ENCODE data around the gene EYA3. TPM values are rescaled to one million over a fixed set of nuclear protein-coding genes. Genes with fewer than 3 reads are reported as not detected.

The EYA3 gene
- total and polyA plus RNA-seq, 2 of the 8 experiments (the other 6 are each of a cell fraction or from before 2014, with no cell fraction given), result 15.0 to 33.9 TPM

DNA sequence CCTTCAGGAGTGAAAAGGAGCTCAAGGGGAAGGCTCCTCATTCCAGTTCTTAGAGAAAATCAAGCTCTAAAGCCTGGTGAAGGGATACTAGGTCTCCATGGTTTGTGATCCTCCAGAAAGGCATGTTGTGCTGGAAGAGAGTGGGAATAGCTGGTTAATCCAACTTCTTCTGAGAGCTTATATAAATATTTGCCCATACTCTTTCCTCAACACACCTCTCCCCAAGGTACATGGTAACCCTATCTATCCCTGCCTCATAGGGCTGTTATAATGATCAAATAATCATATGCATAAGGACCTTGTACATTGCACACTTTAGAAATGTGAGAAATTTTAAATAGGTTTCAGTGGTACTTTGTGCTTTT is 114.0 kb downstream of the EYA3 start:
- Histone ChIP-seq H3K4me2 (ENCODE audit: insufficient read depth in 1 of 2, low read depth in 2 of 2, low read length in 2 of 2) (no peak overlapping the region), H3K27ac (ENCODE audit: low read depth, low read length) (no peak overlapping the region), H2AFZ (ENCODE audit: low read length) (no peak overlapping the region), H3K9ac (replicated peaks in 1 of 4; ENCODE audit: extremely low read depth in 1 of 4, low read depth in 3 of 4, low read length in 3 of 4) (no peak overlapping the region), H2BK15ac (ENCODE audit: low read length) (no peak overlapping the region), H2BK12ac (ENCODE audit: low read depth, low read length) (no peak overlapping the region), H2BK5ac (ENCODE audit: low read depth, low read length) (no peak overlapping the region), H2BK120ac (replicated peaks; ENCODE audit: low read depth, low read length) (no peak overlapping the region), H3K4ac (replicated peaks; ENCODE audit: insufficient read length, low read depth, low read length) (no peak overlapping the region), H3K18ac (ENCODE audit: extremely low read depth, low read length) (no peak overlapping the region), H3K79me2 (ENCODE audit: control insufficient read depth in 1 of 2, insufficient read depth in 2 of 2, low read length in 2 of 2) (no peaks in the 10 kb centered on the region), H4K20me1 (replicated peaks in 1 of 2; ENCODE audit: control insufficient read depth in 1 of 2, insufficient read depth in 2 of 2, low read length in 2 of 2) (no peaks in the 10 kb centered on the region), H3K36me3 (ENCODE audit: control insufficient read depth in 2 of 4, insufficient read depth in 4 of 4, low read length in 3 of 4) (peaks cover 0 to 19% (median 1%) of the 10 kb centered on the region in 4 experiments; a peak in 4 of 8 replicates), H4K5ac (ENCODE audit: insufficient read length, low read depth, low read length) (no peak overlapping the region), H4K8ac (ENCODE audit: extremely low read depth, insufficient read depth, low read length) (no peak overlapping the region), H3K79me1 (ENCODE audit: low read depth, low read length) (no peaks in the 10 kb centered on the region), H3K14ac (ENCODE audit: insufficient read length) (no peak overlapping the region), H3K9me3 (ENCODE audit: insufficient read depth in 2 of 2, low read depth in 1 of 2, low read length in 1 of 2) (no peaks in the 10 kb centered on the region), H4K91ac (replicated peaks; ENCODE audit: insufficient read length, low read length) (no peak overlapping the region), H3K4me3 (ENCODE audit: extremely low read depth in 1 of 4, insufficient read depth in 2 of 4, low read depth in 3 of 4, low read length in 4 of 4) (no peak overlapping the region), H3K27me3 (replicated peaks in 1 of 4; ENCODE audit: control insufficient read depth in 3 of 4, extremely low read depth in 1 of 4, insufficient read depth in 3 of 4, low read length in 3 of 4) (no peaks in the 10 kb centered on the region), H3K56ac (replicated peaks; ENCODE audit: insufficient read length, low read depth, low read length) (no peak overlapping the region), H3K23ac (ENCODE audit: insufficient read length) (no peak overlapping the region), H3K23me2 (ENCODE audit: low read depth, low read length) (no peaks in the 10 kb centered on the region), H3K4me1 (replicated peaks in 1 of 4; ENCODE audit: control insufficient read depth in 3 of 4, insufficient read depth in 4 of 4, low read length in 3 of 4) (no peaks in the 10 kb centered on the region), H2BK20ac (ENCODE audit: low read length) (no peak overlapping the region), H2AK5ac (ENCODE audit: low read depth, low read length) (no peak overlapping the region)
- ChIA-PET CTCF (ENCODE audit: partially characterized antibody) (interaction anchor here (0.6 to 2.3 kb wide), 9 partner anchors 11 to 1118 kb away, joined by 3 to 8 read pairs (median 3); no protein-coding TSS in a partner anchor), POLR2A (ENCODE audit: partially characterized antibody) (interaction anchor here (0.7 to 1.0 kb wide), 3 partner anchors 10 to 114 kb away, joined by 3 to 4 read pairs (median 3); partner anchors contain the start of gene EYA3)
- TF ChIP-seq TEAD4 (IDR thresholded peaks at IDR 0.05; ENCODE audit: low read depth, low read length) (no peak), FOSL1 (IDR thresholded peaks at IDR 0.05; ENCODE audit: insufficient read depth, low read depth, low read length) (no peak), CEBPB (IDR thresholded peaks at IDR 0.05; ENCODE audit: low read depth, low read length) (no peak), RNF2 (IDR thresholded peaks at IDR 0.05; ENCODE audit: borderline replicate concordance, low read depth, low read length, missing control alignments, poor library complexity, severe bottlenecking) (no peak), CHD1 (IDR thresholded peaks at IDR 0.05; ENCODE audit: low read depth, low read length) (no peak), RAD21 (IDR thresholded peaks at IDR 0.05 in 1 of 2, conservative IDR thresholded peaks at IDR 0.05 in 1 of 2; ENCODE audit: low read depth in 2 of 2, low read length in 2 of 2) (no peak), MAFK (IDR thresholded peaks at IDR 0.05; ENCODE audit: low read depth, low read length) (no peak), HDAC6 (IDR thresholded peaks at IDR 0.05; ENCODE audit: low read depth, low read length) (no peak)
- TF ChIP-seq, protein P1, sequence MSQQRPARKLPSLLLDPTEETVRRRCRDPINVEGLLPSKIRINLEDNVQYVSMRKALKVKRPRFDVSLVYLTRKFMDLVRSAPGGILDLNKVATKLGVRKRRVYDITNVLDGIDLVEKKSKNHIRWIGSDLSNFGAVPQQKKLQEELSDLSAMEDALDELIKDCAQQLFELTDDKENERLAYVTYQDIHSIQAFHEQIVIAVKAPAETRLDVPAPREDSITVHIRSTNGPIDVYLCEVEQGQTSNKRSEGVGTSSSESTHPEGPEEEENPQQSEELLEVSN (IDR thresholded peaks at IDR 0.05), result no peak
- no peak for DNase-seq (ENCODE audit: low read depth in 1 of 2, low spot score in 2 of 2)
- FAIRE-seq, result no peak

All from H1 (cell line).